Measurements from ENCODE around the gene PKLR.

DNA sequence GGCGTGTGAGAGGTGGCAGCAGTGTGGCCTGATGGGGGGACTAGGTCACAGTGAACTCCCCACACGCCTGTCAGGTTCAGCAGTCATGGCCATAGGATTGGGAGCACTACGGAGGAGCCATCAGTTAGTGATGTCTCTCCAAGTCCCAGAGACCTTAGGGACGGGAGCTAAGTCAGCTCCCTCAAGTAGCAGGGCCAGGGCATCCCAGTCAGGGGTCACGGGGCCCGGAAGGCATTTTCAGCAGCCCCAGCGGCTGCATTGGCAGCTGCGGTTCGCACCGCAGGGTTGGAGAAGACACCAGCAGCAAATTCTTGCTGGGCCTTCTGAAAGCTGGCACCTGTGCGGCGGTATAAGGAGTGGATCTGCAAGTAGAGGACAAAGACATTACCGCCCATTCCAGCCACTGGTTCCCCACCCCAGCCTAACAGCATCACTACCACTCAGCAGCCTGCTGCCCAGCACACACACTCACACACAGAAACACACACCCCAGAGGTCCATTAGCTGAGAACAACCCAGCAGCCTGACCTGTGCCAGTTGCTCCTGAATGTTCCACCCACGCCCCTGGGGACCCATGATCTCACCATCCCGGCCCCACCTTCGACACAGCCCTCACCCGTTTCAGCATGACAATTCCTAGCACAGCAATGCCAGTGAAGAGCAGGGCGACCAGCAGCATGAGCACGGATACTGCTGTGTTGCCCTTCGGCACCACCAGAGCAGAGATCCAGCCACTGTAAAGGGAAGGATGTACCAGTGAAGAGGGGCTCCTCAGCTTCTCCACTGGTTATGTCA, 45.0 kb downstream of the PKLR start:
- TF ChIP-seq CTCF (IDR thresholded peaks at IDR 0.05) (no peak), EZH2 (IDR thresholded peaks at IDR 0.05; ENCODE audit: borderline replicate concordance, insufficient read depth, low read depth, low read length, poor library complexity, severe bottlenecking) (no peak)

Measured in B cell (primary cell).